HCT116 (cell line): ENCODE measurements around the gene TGFBRAP1. TPM values are rescaled to one million over a fixed set of nuclear protein-coding genes. Genes with fewer than 3 reads are reported as not detected.

Source experiments
- ATAC-seq: fragments of 200-7000 bp; cut with Tn5 transposase; 2 replicates; pipeline ENCODE4 v1.9.1; 2020; ENCODE audit warnings: mild to moderate bottlenecking, moderate library complexity
- BruUV-seq: library from RNA; stranded (reverse); fragments of 400-500 nt; replicated peaks from 2 replicates; lab custom pipeline; 2021; lab: Mats Ljungman, UMichigan
- CTCF ChIA-PET: fragments of 300-600 bp; sonication (Branson Sonifier 250); formaldehyde crosslinking; loops from one replicate; lab custom pipeline; 2021; ENCODE audit warnings: antibody characterized with exemption; lab: Charles Lee
- POLR2A ChIA-PET: fragments of 300-600, 350-600 bp; sonication (Branson Sonifier 250); formaldehyde crosslinking; loops from one replicate; lab custom pipeline; 2021; ENCODE audit warnings: antibody characterized with exemption; lab: Charles Lee
- RAD21 ChIA-PET, 2 experiments: fragments of 300-600 bp; sonication (Branson Sonifier 250); formaldehyde crosslinking; loops; one replicate each; lab custom pipeline; 2023; ENCODE audit warnings: low total read pairs in 2 of 2; ENCODE audit not compliant: uncharacterized antibody in 2 of 2, unreplicated experiment in 2 of 2, low non-redundant PET in 1 of 2; lab: Charles Lee
- DNase-seq: peaks from one replicate; pipeline ENCODE4 v3.0.0-alpha.2; 2010; ENCODE audit warnings: low read depth, low spot score
- H2AFZ ChIP-seq: fragments of 200-600 bp; shearing (Covaris generic), sonication (generic); 2 replicates; pipeline ENCODE4 v1.6.1; 2017; ENCODE audit warnings: low read depth, mixed run types, mixed read lengths, antibody characterized with exemption, low read length; ENCODE audit not compliant: poor library complexity, severe bottlenecking
- H3K27ac ChIP-seq: 2 replicates; pipeline ENCODE4 v1.5.1; 2012; ENCODE audit warnings: low read depth, low read length
- H3K27me3 ChIP-seq: fragments of 200-600 bp; sonication (generic); 2 replicates; pipeline ENCODE4 v1.6.1; 2016; ENCODE audit warnings: mixed run types, low read length, mixed read lengths; ENCODE audit not compliant: insufficient read depth
- H3K36me3 ChIP-seq, 2 experiments: fragments of 200-500 bp in 1 of 2; fragments of 200-600 bp in 1 of 2; sonication (Bioruptor generic) in 1 of 2; sonication (generic) in 1 of 2; 2 replicates each; pipeline versions ENCODE4 v1.5.1 to v1.6.1; 2014 to 2016; ENCODE audit warnings: low read length in 2 of 2, inconsistent platforms in 1 of 2, mixed read lengths in 1 of 2, mixed run types in 1 of 2; ENCODE audit not compliant: insufficient read depth in 2 of 2, control insufficient read depth in 1 of 2
- H3K4me1 ChIP-seq, 2 experiments: fragments of 200-600 bp in 1 of 2; sonication (generic) in 1 of 2; 2 replicates each; pipeline versions ENCODE4 v1.5.1 to v1.6.1; 2012 to 2017; ENCODE audit warnings: low read length in 2 of 2, inconsistent platforms in 1 of 2, mild to moderate bottlenecking in 1 of 2, mixed read lengths in 1 of 2, mixed run types in 1 of 2, moderate library complexity in 1 of 2; ENCODE audit not compliant: insufficient read depth in 2 of 2, control insufficient read depth in 1 of 2
- H3K4me2 ChIP-seq: fragments of 200-600 bp; sonication (generic); 2 replicates; pipeline ENCODE4 v1.6.1; 2017; ENCODE audit warnings: mixed run types, low read length, mixed read lengths
- H3K4me3 ChIP-seq, 2 experiments: fragments of 200-600 bp in 1 of 2; sonication (generic) in 1 of 2; replicated peaks in 1 of 2; 2 replicates each; pipeline ENCODE4 v1.5.1; 2011 to 2016; ENCODE audit warnings: low read length in 2 of 2, control low read depth in 1 of 2, low read depth in 1 of 2, mild to moderate bottlenecking in 1 of 2, mixed read lengths in 1 of 2, mixed run types in 1 of 2
- H3K79me2 ChIP-seq: fragments of 200-600 bp; sonication (generic); 2 replicates; pipeline ENCODE4 v1.6.1; 2017; ENCODE audit warnings: mild to moderate bottlenecking, mixed run types, low read length, moderate library complexity, mixed read lengths; ENCODE audit not compliant: insufficient read depth
- H3K9ac ChIP-seq: fragments of 200-600 bp; sonication (generic); 2 replicates; pipeline ENCODE4 v1.6.1; 2016; ENCODE audit warnings: low read length, mixed read lengths
- H3K9me2 ChIP-seq: fragments of 200-600 bp; sonication (generic), shearing (Covaris generic); 2 replicates; pipeline ENCODE4 v1.6.1; 2017; ENCODE audit warnings: mixed run types, mild to moderate bottlenecking, moderate library complexity; ENCODE audit not compliant: insufficient read depth
- H3K9me3 ChIP-seq, 2 experiments: fragments of 200-500 bp in 1 of 2; fragments of 200-600 bp in 1 of 2; sonication (Bioruptor generic) in 1 of 2; sonication (generic) in 1 of 2; 2 replicates each; pipeline ENCODE4 v1.6.1; 2014 to 2017; ENCODE audit warnings: low read length in 2 of 2, mixed read lengths in 2 of 2, inconsistent platforms in 1 of 2, low read depth in 1 of 2, mild to moderate bottlenecking in 1 of 2, mixed run types in 1 of 2, moderate library complexity in 1 of 2; ENCODE audit not compliant: control insufficient read depth in 1 of 2, insufficient read depth in 1 of 2
- H4K20me1 ChIP-seq: fragments of 200-600 bp; sonication (generic), shearing (Covaris generic); 2 replicates; pipeline ENCODE4 v1.6.1; 2017; ENCODE audit warnings: mixed run types, mild to moderate bottlenecking, moderate library complexity; ENCODE audit not compliant: insufficient read depth
- CBX3 ChIP-seq: IDR thresholded peaks from 2 replicates; pipeline ENCODE4 v1.6.1; 2012; ENCODE audit warnings: low read depth
- CEBPB ChIP-seq: IDR thresholded peaks from 2 replicates; pipeline ENCODE4 v1.6.1; 2012; ENCODE audit warnings: low read depth
- EGR1 ChIP-seq: IDR thresholded peaks from 2 replicates; pipeline ENCODE4 v1.6.1; 2012; ENCODE audit warnings: low read depth
- ELF1 ChIP-seq: IDR thresholded peaks from 2 replicates; pipeline ENCODE4 v1.6.1; 2012; ENCODE audit warnings: low read depth, borderline replicate concordance
- EZH2phosphoT487 ChIP-seq: fragments of 200-600 bp; IDR thresholded peaks from 2 replicates; pipeline ENCODE4 v1.6.1; 2018; ENCODE audit warnings: antibody characterized with exemption, borderline replicate concordance
- FOSL1 ChIP-seq: IDR thresholded peaks from 2 replicates; pipeline ENCODE4 v1.6.1; 2012; ENCODE audit warnings: low read depth
- JUND ChIP-seq: IDR thresholded peaks from 2 replicates; pipeline ENCODE4 v1.6.1; 2012
- POLR2AphosphoS5 ChIP-seq: IDR thresholded peaks from 2 replicates; pipeline ENCODE4 v1.6.1; 2011; ENCODE audit warnings: mild to moderate bottlenecking, low read depth, low read length, moderate library complexity
- RAD21 ChIP-seq: IDR thresholded peaks from 2 replicates; pipeline ENCODE4 v1.6.1; 2012; ENCODE audit warnings: low read depth, mild to moderate bottlenecking
- SP1 ChIP-seq: IDR thresholded peaks from 2 replicates; pipeline ENCODE4 v1.6.1; 2012; ENCODE audit warnings: low read depth
- SRF ChIP-seq: IDR thresholded peaks from 2 replicates; pipeline ENCODE4 v1.6.1; 2012; ENCODE audit warnings: low read depth
- TCF7L2 ChIP-seq: IDR thresholded peaks from 2 replicates; pipeline ENCODE4 v1.7.0; 2011; ENCODE audit warnings: borderline replicate concordance, inconsistent platforms; ENCODE audit not compliant: insufficient read depth, insufficient read length; ENCODE audit errors: extremely low read depth
- YY1 ChIP-seq: IDR thresholded peaks from 2 replicates; pipeline ENCODE4 v1.6.1; 2011; ENCODE audit warnings: low read length, low read depth, moderate library complexity, mild to moderate bottlenecking; ENCODE audit not compliant: insufficient replicate concordance; ENCODE audit errors: extremely low read depth
- ZFX ChIP-seq: fragments of 450-650 bp; IDR thresholded peaks from 2 replicates; pipeline ENCODE4 v1.6.1; 2017
- ZNF274 ChIP-seq: fragments of 200-500 bp; sonication (Bioruptor generic); IDR thresholded peaks from 2 replicates; pipeline ENCODE4 v1.6.1; 2014; ENCODE audit warnings: mild to moderate bottlenecking, low read depth, low read length, inconsistent platforms
- intact Hi-C: fragments of 100-400 bp; cut with micrococcal nuclease; formaldehyde crosslinking; loops from 2 replicates; pipeline ENCODE4 v1.10.0; 2022
- total RNA-seq: library from RNA; stranded (reverse); gene quantifications from one replicate; pipeline ENCODE4 v1.2.1, GENCODE V29; 2021; ENCODE audit not compliant: unreplicated experiment
- TF ChIP-seq, protein P1 (sequence below): IDR thresholded peaks from 2 replicates; pipeline ENCODE4 v1.6.1; 2012
- TF ChIP-seq, protein P2 (sequence below): IDR thresholded peaks from 2 replicates; pipeline ENCODE4 v1.6.1; 2011; ENCODE audit warnings: mild to moderate bottlenecking, low read length, moderate library complexity; ENCODE audit not compliant: insufficient replicate concordance; ENCODE audit errors: extremely low read depth
- TF ChIP-seq, protein P3 (sequence below): IDR thresholded peaks from 2 replicates; pipeline ENCODE4 v1.6.1; 2012; ENCODE audit warnings: low read depth
- TF ChIP-seq, protein P4 (sequence below), 3 experiments: fragments of 200-600 bp in 1 of 3; sonication (generic) in 1 of 3; IDR thresholded peaks in 2 of 3; conservative IDR thresholded peaks in 1 of 3; 2 replicates each; pipeline ENCODE4 v1.5.1; 2012 to 2017; ENCODE audit warnings: low read depth in 2 of 3, low read length in 2 of 3, antibody characterized with exemption in 1 of 3, borderline replicate concordance in 1 of 3, control low read depth in 1 of 3, mild to moderate bottlenecking in 1 of 3, mixed read lengths in 1 of 3, mixed run types in 1 of 3, moderate library complexity in 1 of 3; ENCODE audit not compliant: insufficient read depth in 1 of 3

Gene TGFBRAP1
- total RNA-seq, 1 experiment from 2014 or later: 18.3 TPM

DNA sequence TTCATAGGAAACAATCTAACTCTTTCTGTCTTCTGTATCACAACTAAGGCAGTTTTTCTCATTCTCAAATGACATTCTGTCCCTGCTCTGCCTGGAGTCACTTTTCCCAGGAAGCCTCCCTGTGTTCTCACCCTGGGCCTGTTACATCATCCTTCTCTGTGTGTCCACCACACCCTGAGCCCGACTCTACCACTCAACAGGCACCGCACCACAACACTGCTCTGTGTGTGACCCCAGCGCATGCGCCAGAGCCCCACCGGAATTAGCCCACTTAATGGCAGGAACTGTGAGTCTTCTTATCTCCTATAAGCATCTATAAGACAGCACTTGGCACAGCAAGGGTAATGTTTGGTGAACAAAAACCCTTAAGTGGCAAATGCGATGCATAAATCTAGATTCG lies 32.3 kb downstream of the TGFBRAP1 start:
- Histone ChIP-seq H3K27ac (no peak overlapping the region), H3K9me2 (no peaks in the 10 kb centered on the region), H3K36me3 (peaks cover 13 to 18% of the 10 kb centered on the region in 2 experiments; a peak in 2 of 4 replicates), H3K9me3 (no peaks in the 10 kb centered on the region), H3K9ac (no peak overlapping the region), H3K79me2 (peaks cover 20% of the 10 kb centered on the region), H3K4me1 (no peaks in the 10 kb centered on the region), H3K4me3 (no peak overlapping the region), H2AFZ (no peak overlapping the region), H4K20me1 (no peaks in the 10 kb centered on the region), H3K27me3 (no peaks in the 10 kb centered on the region), H3K4me2 (no peak overlapping the region)
- no peak for ATAC-seq
- TF ChIP-seq, protein P1, sequence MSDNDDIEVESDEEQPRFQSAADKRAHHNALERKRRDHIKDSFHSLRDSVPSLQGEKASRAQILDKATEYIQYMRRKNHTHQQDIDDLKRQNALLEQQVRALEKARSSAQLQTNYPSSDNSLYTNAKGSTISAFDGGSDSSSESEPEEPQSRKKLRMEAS: no peak
- TF ChIP-seq ELF1: no peak
- TF ChIP-seq, protein P2, sequence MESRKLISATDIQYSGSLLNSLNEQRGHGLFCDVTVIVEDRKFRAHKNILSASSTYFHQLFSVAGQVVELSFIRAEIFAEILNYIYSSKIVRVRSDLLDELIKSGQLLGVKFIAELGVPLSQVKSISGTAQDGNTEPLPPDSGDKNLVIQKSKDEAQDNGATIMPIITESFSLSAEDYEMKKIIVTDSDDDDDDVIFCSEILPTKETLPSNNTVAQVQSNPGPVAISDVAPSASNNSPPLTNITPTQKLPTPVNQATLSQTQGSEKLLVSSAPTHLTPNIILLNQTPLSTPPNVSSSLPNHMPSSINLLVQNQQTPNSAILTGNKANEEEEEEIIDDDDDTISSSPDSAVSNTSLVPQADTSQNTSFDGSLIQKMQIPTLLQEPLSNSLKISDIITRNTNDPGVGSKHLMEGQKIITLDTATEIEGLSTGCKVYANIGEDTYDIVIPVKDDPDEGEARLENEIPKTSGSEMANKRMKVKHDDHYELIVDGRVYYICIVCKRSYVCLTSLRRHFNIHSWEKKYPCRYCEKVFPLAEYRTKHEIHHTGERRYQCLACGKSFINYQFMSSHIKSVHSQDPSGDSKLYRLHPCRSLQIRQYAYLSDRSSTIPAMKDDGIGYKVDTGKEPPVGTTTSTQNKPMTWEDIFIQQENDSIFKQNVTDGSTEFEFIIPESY: no peak
- TF ChIP-seq, protein P3, sequence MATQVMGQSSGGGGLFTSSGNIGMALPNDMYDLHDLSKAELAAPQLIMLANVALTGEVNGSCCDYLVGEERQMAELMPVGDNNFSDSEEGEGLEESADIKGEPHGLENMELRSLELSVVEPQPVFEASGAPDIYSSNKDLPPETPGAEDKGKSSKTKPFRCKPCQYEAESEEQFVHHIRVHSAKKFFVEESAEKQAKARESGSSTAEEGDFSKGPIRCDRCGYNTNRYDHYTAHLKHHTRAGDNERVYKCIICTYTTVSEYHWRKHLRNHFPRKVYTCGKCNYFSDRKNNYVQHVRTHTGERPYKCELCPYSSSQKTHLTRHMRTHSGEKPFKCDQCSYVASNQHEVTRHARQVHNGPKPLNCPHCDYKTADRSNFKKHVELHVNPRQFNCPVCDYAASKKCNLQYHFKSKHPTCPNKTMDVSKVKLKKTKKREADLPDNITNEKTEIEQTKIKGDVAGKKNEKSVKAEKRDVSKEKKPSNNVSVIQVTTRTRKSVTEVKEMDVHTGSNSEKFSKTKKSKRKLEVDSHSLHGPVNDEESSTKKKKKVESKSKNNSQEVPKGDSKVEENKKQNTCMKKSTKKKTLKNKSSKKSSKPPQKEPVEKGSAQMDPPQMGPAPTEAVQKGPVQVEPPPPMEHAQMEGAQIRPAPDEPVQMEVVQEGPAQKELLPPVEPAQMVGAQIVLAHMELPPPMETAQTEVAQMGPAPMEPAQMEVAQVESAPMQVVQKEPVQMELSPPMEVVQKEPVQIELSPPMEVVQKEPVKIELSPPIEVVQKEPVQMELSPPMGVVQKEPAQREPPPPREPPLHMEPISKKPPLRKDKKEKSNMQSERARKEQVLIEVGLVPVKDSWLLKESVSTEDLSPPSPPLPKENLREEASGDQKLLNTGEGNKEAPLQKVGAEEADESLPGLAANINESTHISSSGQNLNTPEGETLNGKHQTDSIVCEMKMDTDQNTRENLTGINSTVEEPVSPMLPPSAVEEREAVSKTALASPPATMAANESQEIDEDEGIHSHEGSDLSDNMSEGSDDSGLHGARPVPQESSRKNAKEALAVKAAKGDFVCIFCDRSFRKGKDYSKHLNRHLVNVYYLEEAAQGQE: no peak
- TF ChIP-seq SP1: no peak
- TF ChIP-seq JUND: no peak
- TF ChIP-seq FOSL1: no peak
- no peak for TF ChIP-seq YY1
- TF ChIP-seq SRF: no peak
- no peak for TF ChIP-seq POLR2AphosphoS5
- TF ChIP-seq CBX3: no peak
- no peak for TF ChIP-seq ZFX
- TF ChIP-seq CEBPB: no peak
- TF ChIP-seq ZNF274: no peak
- TF ChIP-seq EZH2phosphoT487: no peak
- no peak for TF ChIP-seq TCF7L2
- no peak for TF ChIP-seq RAD21
- TF ChIP-seq EGR1: no peak
- TF ChIP-seq, protein P4, sequence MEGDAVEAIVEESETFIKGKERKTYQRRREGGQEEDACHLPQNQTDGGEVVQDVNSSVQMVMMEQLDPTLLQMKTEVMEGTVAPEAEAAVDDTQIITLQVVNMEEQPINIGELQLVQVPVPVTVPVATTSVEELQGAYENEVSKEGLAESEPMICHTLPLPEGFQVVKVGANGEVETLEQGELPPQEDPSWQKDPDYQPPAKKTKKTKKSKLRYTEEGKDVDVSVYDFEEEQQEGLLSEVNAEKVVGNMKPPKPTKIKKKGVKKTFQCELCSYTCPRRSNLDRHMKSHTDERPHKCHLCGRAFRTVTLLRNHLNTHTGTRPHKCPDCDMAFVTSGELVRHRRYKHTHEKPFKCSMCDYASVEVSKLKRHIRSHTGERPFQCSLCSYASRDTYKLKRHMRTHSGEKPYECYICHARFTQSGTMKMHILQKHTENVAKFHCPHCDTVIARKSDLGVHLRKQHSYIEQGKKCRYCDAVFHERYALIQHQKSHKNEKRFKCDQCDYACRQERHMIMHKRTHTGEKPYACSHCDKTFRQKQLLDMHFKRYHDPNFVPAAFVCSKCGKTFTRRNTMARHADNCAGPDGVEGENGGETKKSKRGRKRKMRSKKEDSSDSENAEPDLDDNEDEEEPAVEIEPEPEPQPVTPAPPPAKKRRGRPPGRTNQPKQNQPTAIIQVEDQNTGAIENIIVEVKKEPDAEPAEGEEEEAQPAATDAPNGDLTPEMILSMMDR (IDR thresholded peaks at IDR 0.05 in 2 of 3, conservative IDR thresholded peaks at IDR 0.05 in 1 of 3; ENCODE audit: borderline replicate concordance in 1 of 3, insufficient read depth in 1 of 3, low read depth in 2 of 3, low read length in 2 of 3): no peak
- POLR2A ChIA-PET: no interaction called here
- CTCF ChIA-PET: no interaction called here
- RAD21 ChIA-PET: no interaction called here
- intact Hi-C loops: no loop called here
- no peak for DNase-seq
- no TSS peak for BruUV-seq
